Neural cell (in vitro differentiated cells): ENCODE measurements around the gene APAF1. TPM values are rescaled to one million over a fixed set of nuclear protein-coding genes. Genes with fewer than 3 reads are reported as not detected.

ENCODE experiments used
- H2AFZ ChIP-seq: fragments of 200-600, 300-800 bp; sonication (generic), shearing (Covaris generic); 2 replicates; pipeline ENCODE4 v1.6.0; 2014; ENCODE audit warnings: low read depth, mild to moderate bottlenecking, antibody characterized with exemption, low read length, moderate library complexity
- H3F3A ChIP-seq: fragments of 200-600 bp; shearing (Covaris generic); 2 replicates; pipeline ENCODE4 v1.6.1; 2016; ENCODE audit warnings: mild to moderate bottlenecking, moderate library complexity, mixed read lengths, antibody characterized with exemption, low read length; ENCODE audit not compliant: insufficient read depth, poor library complexity, severe bottlenecking
- H3K27ac ChIP-seq: fragments of 200-600, 300-800 bp; sonication (generic), shearing (Covaris generic); 2 replicates; pipeline ENCODE4 v1.5.1; 2014; ENCODE audit warnings: mild to moderate bottlenecking, low read length, moderate library complexity
- H3K27me3 ChIP-seq: fragments of 300-800, 200-600 bp; sonication (generic), shearing (Covaris generic); 2 replicates; pipeline ENCODE4 v1.6.0; 2014; ENCODE audit warnings: mild to moderate bottlenecking, low read depth, low read length, moderate library complexity; ENCODE audit not compliant: insufficient read depth
- H3K36me3 ChIP-seq: fragments of 300-800, 200-600 bp; sonication (generic), shearing (Covaris generic); 2 replicates; pipeline ENCODE4 v1.5.1; 2014; ENCODE audit warnings: mild to moderate bottlenecking, antibody characterized with exemption, low read length, moderate library complexity; ENCODE audit not compliant: insufficient read depth
- H3K4me2 ChIP-seq: fragments of 300-800, 200-600 bp; sonication (generic), shearing (Covaris generic); 2 replicates; pipeline ENCODE4 v1.6.0; 2014; ENCODE audit warnings: mild to moderate bottlenecking, low read length
- H3K4me3 ChIP-seq: fragments of 300-800, 200-600 bp; sonication (generic), shearing (Covaris generic); 2 replicates; pipeline ENCODE4 v1.5.1; 2014; ENCODE audit warnings: mild to moderate bottlenecking, low read length, moderate library complexity
- H3K79me2 ChIP-seq: fragments of 200-600 bp; shearing (Covaris generic); replicated peaks from 2 replicates; pipeline ENCODE4 v1.6.0; 2014; ENCODE audit warnings: mild to moderate bottlenecking, low read length, moderate library complexity; ENCODE audit not compliant: insufficient read depth
- H3K9ac ChIP-seq: fragments of 300-800, 200-600 bp; sonication (generic), shearing (Covaris generic); 2 replicates; pipeline ENCODE4 v1.6.1; 2016; ENCODE audit warnings: mild to moderate bottlenecking, low read length, mixed read lengths
- H3K9me2 ChIP-seq: fragments of 200-600 bp; shearing (Covaris generic); 2 replicates; pipeline ENCODE4 v1.6.1; 2016; ENCODE audit warnings: mild to moderate bottlenecking, low read length, mixed read lengths; ENCODE audit not compliant: insufficient read depth
- H3K9me3 ChIP-seq: fragments of 200-600, 300-800 bp; sonication (generic), shearing (Covaris generic); 2 replicates; pipeline ENCODE4 v1.6.1; 2016; ENCODE audit warnings: mild to moderate bottlenecking, mixed run types, low read length, moderate library complexity, mixed read lengths
- H4K20me1 ChIP-seq: fragments of 200-600 bp; shearing (Covaris generic); 2 replicates; pipeline ENCODE4 v1.6.1; 2016; ENCODE audit warnings: mild to moderate bottlenecking, mixed run types; ENCODE audit not compliant: insufficient read depth
- CTCF ChIP-seq: fragments of 450-650 bp; IDR thresholded peaks from 2 replicates; pipeline ENCODE4 v1.5.1; 2014; ENCODE audit warnings: antibody characterized with exemption, mild to moderate bottlenecking, moderate library complexity; ENCODE audit not compliant: poor library complexity, severe bottlenecking
- EP300 ChIP-seq: fragments of 450-650 bp; conservative IDR thresholded peaks from 2 replicates; pipeline ENCODE4 v1.6.1; 2014; ENCODE audit warnings: antibody characterized with exemption, mild to moderate bottlenecking, moderate library complexity; ENCODE audit not compliant: poor library complexity, severe bottlenecking
- EZH2 ChIP-seq: fragments of 200-600, 300-800 bp; shearing (Covaris generic), sonication (generic); IDR thresholded peaks from 2 replicates; pipeline ENCODE4 v1.6.1; 2014; ENCODE audit warnings: antibody characterized with exemption, low read length, borderline replicate concordance, mild to moderate bottlenecking; ENCODE audit not compliant: insufficient read depth, poor library complexity, severe bottlenecking
- MXI1 ChIP-seq: fragments of 450-650 bp; conservative IDR thresholded peaks from 2 replicates; pipeline ENCODE4 v1.6.1; 2014; ENCODE audit warnings: antibody characterized with exemption, mild to moderate bottlenecking; ENCODE audit not compliant: poor library complexity, severe bottlenecking
- POLR2AphosphoS5 ChIP-seq: IDR thresholded peaks from 2 replicates; pipeline ENCODE4 v1.6.1; 2012
- RAD21 ChIP-seq: fragments of 450-650 bp; conservative IDR thresholded peaks from 2 replicates; pipeline ENCODE4 v1.6.1; 2014; ENCODE audit warnings: antibody characterized with exemption, mild to moderate bottlenecking, moderate library complexity
- SMC3 ChIP-seq: fragments of 450-650 bp; conservative IDR thresholded peaks from 2 replicates; pipeline ENCODE4 v1.6.1; 2014; ENCODE audit warnings: antibody characterized with exemption, mild to moderate bottlenecking, moderate library complexity; ENCODE audit not compliant: poor library complexity
- TAF1 ChIP-seq: IDR thresholded peaks from 2 replicates; pipeline ENCODE4 v1.6.1; 2012; ENCODE audit warnings: low read depth
- polyA plus RNA-seq: library from polyadenylated mRNA; depleted of rRNA; stranded (reverse); fragments of >200 nt; gene quantifications from 2 replicates; pipeline ENCODE4 v1.2.3, GENCODE V29; 2014
- TF ChIP-seq, protein P1 (sequence below): IDR thresholded peaks from 2 replicates; pipeline ENCODE4 v1.6.1; 2012; ENCODE audit warnings: borderline replicate concordance

The APAF1 gene
- polyA plus RNA-seq, 1 donor from 2014 or later = 32.2 TPM

DNA sequence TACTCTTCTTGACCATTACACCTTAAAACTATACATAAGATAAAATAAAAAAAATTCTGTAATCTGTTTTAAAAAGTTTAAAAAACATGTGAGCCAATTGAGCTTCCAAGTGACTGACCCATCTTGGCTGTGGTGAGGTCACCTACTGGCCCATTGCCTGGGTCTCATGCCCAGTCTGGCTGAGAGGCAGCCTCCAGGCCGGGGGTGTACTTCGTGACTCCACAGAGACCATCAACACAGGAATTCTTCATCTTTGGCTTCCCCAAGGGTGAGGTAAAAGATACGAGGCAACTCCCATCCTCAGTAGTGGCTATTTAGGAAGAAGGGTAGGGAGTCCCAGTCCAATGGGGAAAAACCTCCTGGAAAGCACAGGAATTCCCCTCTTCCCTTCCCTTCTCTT is 113.2 kb downstream of the APAF1 start:
- H3K79me2 ChIP-seq = no peaks in the 10 kb centered on the region
- H3K4me2 ChIP-seq = no peak overlapping the region
- no peak overlapping the region for H3K4me3 ChIP-seq
- no peaks in the 10 kb centered on the region for H3K27me3 ChIP-seq
- no peaks in the 10 kb centered on the region for H3K9me3 ChIP-seq
- no peak overlapping the region for H3K27ac ChIP-seq
- H4K20me1 ChIP-seq = no peaks in the 10 kb centered on the region
- no peak overlapping the region for H3K9ac ChIP-seq
- no peaks in the 10 kb centered on the region for H3K9me2 ChIP-seq
- peaks cover 11% of the 10 kb centered on the region for H3K36me3 ChIP-seq
- TF ChIP-seq POLR2AphosphoS5 (no peak), MXI1 (no peak), CTCF (no peak), SMC3 (no peak), TAF1 (no peak), EZH2 (no peak), RAD21 (no peak), EP300 (no peak)
- TF ChIP-seq, protein P1, sequence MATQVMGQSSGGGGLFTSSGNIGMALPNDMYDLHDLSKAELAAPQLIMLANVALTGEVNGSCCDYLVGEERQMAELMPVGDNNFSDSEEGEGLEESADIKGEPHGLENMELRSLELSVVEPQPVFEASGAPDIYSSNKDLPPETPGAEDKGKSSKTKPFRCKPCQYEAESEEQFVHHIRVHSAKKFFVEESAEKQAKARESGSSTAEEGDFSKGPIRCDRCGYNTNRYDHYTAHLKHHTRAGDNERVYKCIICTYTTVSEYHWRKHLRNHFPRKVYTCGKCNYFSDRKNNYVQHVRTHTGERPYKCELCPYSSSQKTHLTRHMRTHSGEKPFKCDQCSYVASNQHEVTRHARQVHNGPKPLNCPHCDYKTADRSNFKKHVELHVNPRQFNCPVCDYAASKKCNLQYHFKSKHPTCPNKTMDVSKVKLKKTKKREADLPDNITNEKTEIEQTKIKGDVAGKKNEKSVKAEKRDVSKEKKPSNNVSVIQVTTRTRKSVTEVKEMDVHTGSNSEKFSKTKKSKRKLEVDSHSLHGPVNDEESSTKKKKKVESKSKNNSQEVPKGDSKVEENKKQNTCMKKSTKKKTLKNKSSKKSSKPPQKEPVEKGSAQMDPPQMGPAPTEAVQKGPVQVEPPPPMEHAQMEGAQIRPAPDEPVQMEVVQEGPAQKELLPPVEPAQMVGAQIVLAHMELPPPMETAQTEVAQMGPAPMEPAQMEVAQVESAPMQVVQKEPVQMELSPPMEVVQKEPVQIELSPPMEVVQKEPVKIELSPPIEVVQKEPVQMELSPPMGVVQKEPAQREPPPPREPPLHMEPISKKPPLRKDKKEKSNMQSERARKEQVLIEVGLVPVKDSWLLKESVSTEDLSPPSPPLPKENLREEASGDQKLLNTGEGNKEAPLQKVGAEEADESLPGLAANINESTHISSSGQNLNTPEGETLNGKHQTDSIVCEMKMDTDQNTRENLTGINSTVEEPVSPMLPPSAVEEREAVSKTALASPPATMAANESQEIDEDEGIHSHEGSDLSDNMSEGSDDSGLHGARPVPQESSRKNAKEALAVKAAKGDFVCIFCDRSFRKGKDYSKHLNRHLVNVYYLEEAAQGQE = no peak
- H2AFZ ChIP-seq = no peak overlapping the region
- H3F3A ChIP-seq = no peaks in the 10 kb centered on the region

DNA sequence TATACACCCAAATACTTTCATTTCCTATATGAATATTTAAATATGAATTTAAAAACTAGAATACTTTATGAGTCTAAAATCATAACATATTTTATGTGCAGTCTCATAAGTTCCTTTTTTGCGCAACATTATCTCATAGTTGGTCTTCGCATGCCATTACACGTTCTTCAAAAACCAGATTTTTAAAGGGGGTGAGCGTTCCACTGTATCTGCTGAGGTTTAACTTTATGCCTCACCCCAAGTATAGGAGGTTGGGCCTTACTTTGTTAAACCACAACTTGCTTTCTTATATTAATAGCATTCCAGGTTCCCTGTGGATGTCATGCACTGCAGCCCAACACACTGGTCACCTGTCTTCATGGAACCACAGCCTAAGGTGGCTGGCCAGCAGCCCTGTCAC is 118.6 kb downstream of the APAF1 start:
- Histone ChIP-seq H4K20me1 (no peaks in the 10 kb centered on the region), H3K4me3 (no peak overlapping the region), H3K4me2 (no peak overlapping the region), H3K9me3 (no peaks in the 10 kb centered on the region), H3K79me2 (no peaks in the 10 kb centered on the region), H3F3A (no peaks in the 10 kb centered on the region), H2AFZ (no peak overlapping the region), H3K9me2 (no peaks in the 10 kb centered on the region), H3K27me3 (no peaks in the 10 kb centered on the region), H3K36me3 (peaks cover 6% of the 10 kb centered on the region), H3K9ac (no peak overlapping the region), H3K27ac (no peak overlapping the region)
- TF ChIP-seq POLR2AphosphoS5 = no peak
- no peak for TF ChIP-seq MXI1
- TF ChIP-seq TAF1 = no peak
- no peak for TF ChIP-seq RAD21
- TF ChIP-seq EZH2 = no peak
- TF ChIP-seq, protein P1 = no peak
- no peak for TF ChIP-seq CTCF
- TF ChIP-seq SMC3 = no peak
- TF ChIP-seq EP300 = no peak
